ENCODE data around the gene FBXW5. TPM values are rescaled to one million over a fixed set of nuclear protein-coding genes. Genes with fewer than 3 reads are reported as not detected.

FBXW5 gene
- polyA plus RNA-seq, 1 donor from 2014 or later, result 138 TPM

GRCh38 chr9:136922540-136922939 is 22.0 kb downstream of the FBXW5 start:
- H3K79me2 ChIP-seq (replicated peaks; ENCODE audit: insufficient read depth, low read length), result no peaks in the 10 kb centered on the region
- no peak overlapping the region for H3K4me3 ChIP-seq (ENCODE audit: low read length)
- no peak overlapping the region for H3K4me2 ChIP-seq (ENCODE audit: low read length)
- H2AFZ ChIP-seq (ENCODE audit: low read depth, low read length), result no peak overlapping the region
- no peaks in the 10 kb centered on the region for H4K20me1 ChIP-seq (ENCODE audit: insufficient read depth)
- H3K27me3 ChIP-seq (ENCODE audit: insufficient read depth, low read depth, low read length), result no peaks in the 10 kb centered on the region
- H3F3A ChIP-seq (ENCODE audit: insufficient read depth, low read length, poor library complexity, severe bottlenecking), result no peaks in the 10 kb centered on the region
- no peaks in the 10 kb centered on the region for H3K9me2 ChIP-seq (ENCODE audit: insufficient read depth, low read length)
- H3K9ac ChIP-seq (ENCODE audit: low read length), result no peak overlapping the region
- no peak overlapping the region for H3K27ac ChIP-seq (ENCODE audit: low read length)
- H3K9me3 ChIP-seq (ENCODE audit: low read length), result no peaks in the 10 kb centered on the region
- H3K36me3 ChIP-seq (ENCODE audit: insufficient read depth, low read length), result no peaks in the 10 kb centered on the region
- TF ChIP-seq CTCF (IDR thresholded peaks at IDR 0.05; ENCODE audit: poor library complexity, severe bottlenecking) (no peak), SMC3 (conservative IDR thresholded peaks at IDR 0.05; ENCODE audit: poor library complexity) (no peak), TAF1 (IDR thresholded peaks at IDR 0.05; ENCODE audit: low read depth) (no peak), EP300 (conservative IDR thresholded peaks at IDR 0.05; ENCODE audit: poor library complexity, severe bottlenecking) (no peak), MXI1 (conservative IDR thresholded peaks at IDR 0.05; ENCODE audit: poor library complexity, severe bottlenecking) (no peak), EZH2 (IDR thresholded peaks at IDR 0.05; ENCODE audit: borderline replicate concordance, insufficient read depth, low read length, poor library complexity, severe bottlenecking) (no peak), POLR2AphosphoS5 (IDR thresholded peaks at IDR 0.05) (no peak), RAD21 (conservative IDR thresholded peaks at IDR 0.05) (no peak)
- TF ChIP-seq, protein P1, sequence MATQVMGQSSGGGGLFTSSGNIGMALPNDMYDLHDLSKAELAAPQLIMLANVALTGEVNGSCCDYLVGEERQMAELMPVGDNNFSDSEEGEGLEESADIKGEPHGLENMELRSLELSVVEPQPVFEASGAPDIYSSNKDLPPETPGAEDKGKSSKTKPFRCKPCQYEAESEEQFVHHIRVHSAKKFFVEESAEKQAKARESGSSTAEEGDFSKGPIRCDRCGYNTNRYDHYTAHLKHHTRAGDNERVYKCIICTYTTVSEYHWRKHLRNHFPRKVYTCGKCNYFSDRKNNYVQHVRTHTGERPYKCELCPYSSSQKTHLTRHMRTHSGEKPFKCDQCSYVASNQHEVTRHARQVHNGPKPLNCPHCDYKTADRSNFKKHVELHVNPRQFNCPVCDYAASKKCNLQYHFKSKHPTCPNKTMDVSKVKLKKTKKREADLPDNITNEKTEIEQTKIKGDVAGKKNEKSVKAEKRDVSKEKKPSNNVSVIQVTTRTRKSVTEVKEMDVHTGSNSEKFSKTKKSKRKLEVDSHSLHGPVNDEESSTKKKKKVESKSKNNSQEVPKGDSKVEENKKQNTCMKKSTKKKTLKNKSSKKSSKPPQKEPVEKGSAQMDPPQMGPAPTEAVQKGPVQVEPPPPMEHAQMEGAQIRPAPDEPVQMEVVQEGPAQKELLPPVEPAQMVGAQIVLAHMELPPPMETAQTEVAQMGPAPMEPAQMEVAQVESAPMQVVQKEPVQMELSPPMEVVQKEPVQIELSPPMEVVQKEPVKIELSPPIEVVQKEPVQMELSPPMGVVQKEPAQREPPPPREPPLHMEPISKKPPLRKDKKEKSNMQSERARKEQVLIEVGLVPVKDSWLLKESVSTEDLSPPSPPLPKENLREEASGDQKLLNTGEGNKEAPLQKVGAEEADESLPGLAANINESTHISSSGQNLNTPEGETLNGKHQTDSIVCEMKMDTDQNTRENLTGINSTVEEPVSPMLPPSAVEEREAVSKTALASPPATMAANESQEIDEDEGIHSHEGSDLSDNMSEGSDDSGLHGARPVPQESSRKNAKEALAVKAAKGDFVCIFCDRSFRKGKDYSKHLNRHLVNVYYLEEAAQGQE (IDR thresholded peaks at IDR 0.05; ENCODE audit: borderline replicate concordance), result no peak

DNA sequence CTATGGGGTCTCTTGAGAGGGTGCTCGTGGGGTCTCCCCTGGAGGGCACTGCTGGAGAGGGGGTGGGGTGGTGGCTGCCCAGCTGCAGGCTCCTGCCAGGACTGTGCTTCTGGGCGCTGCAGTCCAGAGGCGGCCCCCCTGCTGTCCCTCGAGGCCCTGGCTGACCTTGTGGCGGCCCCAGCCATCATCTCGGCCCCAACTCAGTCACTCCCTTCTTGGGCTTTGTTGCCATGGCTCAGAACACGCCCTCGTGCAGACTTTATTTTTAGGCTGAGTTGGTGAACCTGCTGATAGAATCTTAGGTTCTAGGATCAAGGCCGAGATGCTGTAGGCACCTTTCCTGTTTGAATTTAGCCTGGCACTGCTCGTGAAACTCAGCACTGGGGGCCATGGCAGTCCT is 22.8 kb downstream of the FBXW5 start:
- no peaks in the 10 kb centered on the region for H3K9me3 ChIP-seq (ENCODE audit: low read length)
- no peak overlapping the region for H2AFZ ChIP-seq (ENCODE audit: low read depth, low read length)
- TF ChIP-seq CTCF (IDR thresholded peaks at IDR 0.05; ENCODE audit: poor library complexity, severe bottlenecking) (no peak), POLR2AphosphoS5 (IDR thresholded peaks at IDR 0.05) (no peak), RAD21 (conservative IDR thresholded peaks at IDR 0.05) (no peak), EZH2 (IDR thresholded peaks at IDR 0.05; ENCODE audit: borderline replicate concordance, insufficient read depth, low read length, poor library complexity, severe bottlenecking) (no peak), SMC3 (conservative IDR thresholded peaks at IDR 0.05; ENCODE audit: poor library complexity) (no peak), MXI1 (conservative IDR thresholded peaks at IDR 0.05; ENCODE audit: poor library complexity, severe bottlenecking) (no peak), EP300 (conservative IDR thresholded peaks at IDR 0.05; ENCODE audit: poor library complexity, severe bottlenecking) (no peak), TAF1 (IDR thresholded peaks at IDR 0.05; ENCODE audit: low read depth) (no peak)
- TF ChIP-seq, protein P1 (IDR thresholded peaks at IDR 0.05; ENCODE audit: borderline replicate concordance), result no peak
- H3K27me3 ChIP-seq (ENCODE audit: insufficient read depth, low read depth, low read length), result no peaks in the 10 kb centered on the region
- H4K20me1 ChIP-seq (ENCODE audit: insufficient read depth), result no peaks in the 10 kb centered on the region
- no peaks in the 10 kb centered on the region for H3K9me2 ChIP-seq (ENCODE audit: insufficient read depth, low read length)
- H3K4me3 ChIP-seq (ENCODE audit: low read length), result no peak overlapping the region
- H3K36me3 ChIP-seq (ENCODE audit: insufficient read depth, low read length), result no peaks in the 10 kb centered on the region
- no peaks in the 10 kb centered on the region for H3K79me2 ChIP-seq (replicated peaks; ENCODE audit: insufficient read depth, low read length)
- no peaks in the 10 kb centered on the region for H3F3A ChIP-seq (ENCODE audit: insufficient read depth, low read length, poor library complexity, severe bottlenecking)
- H3K4me2 ChIP-seq (ENCODE audit: low read length), result no peak overlapping the region
- H3K27ac ChIP-seq (ENCODE audit: low read length), result no peak overlapping the region
- no peak overlapping the region for H3K9ac ChIP-seq (ENCODE audit: low read length)
